HG03354 (cell line): ENCODE measurements around the gene LZTS2.
"Not testable (repeated sequence)": the region's sequence is repeated elsewhere in the genome, so short reads cannot be mapped to it uniquely, and the experiment has no call there.

ENCODE experiments used
- ATAC-seq: cut with Tn5 transposase; IDR thresholded peaks from one replicate; pipeline ENCODE4 v1.9.1; 2021; ENCODE audit warnings: mild to moderate bottlenecking; ENCODE audit not compliant: unreplicated experiment, poor library complexity, severe bottlenecking

The LZTS2 gene

DNA sequence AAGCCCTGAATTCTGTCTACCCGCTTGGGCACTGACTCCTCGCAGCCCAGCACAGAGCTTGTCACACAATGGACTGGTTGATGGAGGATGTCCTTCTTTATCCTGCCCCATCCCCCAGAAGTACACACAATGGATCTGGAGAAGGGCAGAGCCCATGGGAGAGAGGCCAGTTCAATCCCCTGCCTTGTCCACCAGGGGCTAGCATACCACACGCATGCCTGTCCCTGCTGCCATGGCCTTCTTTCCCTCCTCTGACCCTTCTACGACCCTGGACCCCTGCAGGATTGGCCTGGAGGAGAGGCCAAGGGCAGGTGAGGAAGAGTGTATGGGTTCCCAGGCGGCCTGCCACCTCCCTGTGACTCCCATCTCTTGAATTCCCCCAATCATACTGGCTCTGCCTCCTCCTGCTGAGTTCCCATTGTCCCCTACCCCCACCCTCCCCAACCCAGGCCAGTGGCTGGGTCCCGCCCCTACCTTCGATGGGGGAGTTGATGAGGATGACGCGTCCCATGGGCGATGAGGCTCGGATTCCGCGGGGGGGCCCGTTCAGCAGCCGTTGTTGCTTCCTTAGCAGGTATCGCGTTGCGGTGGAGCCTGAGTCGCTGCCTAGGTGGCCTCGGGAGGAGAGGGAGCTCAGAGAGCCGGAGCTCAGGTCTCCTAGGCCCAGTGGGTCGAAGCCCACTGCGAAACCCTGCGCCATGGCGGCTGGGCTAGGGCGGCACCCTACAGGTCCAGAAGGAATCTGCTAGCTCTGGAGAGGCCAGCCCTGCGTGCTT, 30.1 kb downstream of the LZTS2 start:
- ATAC-seq = no peak

DNA sequence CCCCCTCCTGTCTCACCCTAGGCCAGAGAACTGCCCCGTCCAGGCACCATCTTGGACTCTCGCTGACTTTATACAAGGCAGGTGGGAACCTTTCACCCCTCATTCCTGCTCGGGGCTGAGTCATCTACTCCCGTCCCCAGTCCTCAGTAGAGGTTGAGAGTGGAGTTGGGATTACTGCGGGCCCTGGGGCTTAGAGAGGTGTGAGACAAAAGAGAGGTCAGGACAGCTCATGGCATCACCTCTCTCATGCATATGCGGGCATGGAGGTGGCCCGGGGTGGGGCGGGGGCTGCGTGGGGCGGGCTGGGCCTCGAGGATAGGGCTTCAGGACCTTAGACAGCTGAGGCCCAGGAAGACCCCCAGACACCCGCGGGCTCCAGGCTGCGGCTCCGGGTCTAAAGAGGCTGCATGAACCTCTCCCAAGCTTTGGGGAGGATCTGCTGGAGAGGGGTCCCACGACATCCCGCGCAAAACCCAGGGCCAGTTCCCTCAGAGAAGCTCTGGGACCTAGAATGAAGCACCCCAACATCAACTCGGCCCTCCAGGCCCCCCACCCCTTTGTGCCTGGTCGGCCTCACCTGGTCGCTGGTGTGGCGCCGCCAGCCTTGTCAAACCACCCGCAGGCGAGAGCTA, 31.0 kb downstream of the LZTS2 start:
- no peak for ATAC-seq

DNA sequence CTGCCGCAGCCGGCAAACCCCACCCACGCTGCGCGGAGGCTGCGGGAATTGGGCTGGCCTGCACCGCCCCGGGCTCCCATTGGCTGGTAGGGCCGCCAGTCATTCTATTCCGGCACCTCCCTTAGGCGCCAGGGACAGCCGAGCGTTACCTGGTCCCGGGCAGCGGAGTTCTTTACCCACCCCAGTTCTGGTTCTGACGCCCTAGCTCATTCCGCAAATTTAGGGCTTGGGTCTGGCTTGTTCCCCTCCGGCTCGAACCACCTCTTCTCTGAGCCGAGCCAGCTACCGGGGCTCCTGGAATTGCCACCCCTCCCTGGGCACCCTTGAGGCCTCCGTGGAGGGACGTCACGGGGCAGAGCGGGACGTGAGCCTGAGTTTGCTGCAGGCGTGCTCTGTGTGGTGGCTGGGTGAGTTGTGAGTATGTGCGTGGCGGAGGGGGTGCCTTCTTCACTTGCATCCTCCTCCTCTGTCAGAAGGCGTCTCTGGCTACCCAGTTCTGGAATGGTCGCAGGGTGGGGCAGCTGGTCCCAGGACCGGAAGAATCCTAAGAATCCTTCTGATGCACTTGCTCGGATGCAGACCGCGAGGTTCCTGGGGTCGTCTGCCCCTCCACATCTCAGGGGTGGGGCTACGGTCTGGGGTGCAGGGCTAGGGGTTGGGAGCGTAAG, 31.7 kb downstream of the LZTS2 start, which contains the start of the genes PDZD7 and SFXN3:
Gene PDZD7, minus strand, starts transcription at position 2 of the 668 bp plus-strand sequence. CDS start 910 bp downstream, outside the sequence.
Gene SFXN3, plus strand, starts transcription at position 107 of the 668 bp plus-strand sequence. CDS start 3,461 bp downstream, outside the sequence.
- peak; percentile 91 for ATAC-seq

DNA sequence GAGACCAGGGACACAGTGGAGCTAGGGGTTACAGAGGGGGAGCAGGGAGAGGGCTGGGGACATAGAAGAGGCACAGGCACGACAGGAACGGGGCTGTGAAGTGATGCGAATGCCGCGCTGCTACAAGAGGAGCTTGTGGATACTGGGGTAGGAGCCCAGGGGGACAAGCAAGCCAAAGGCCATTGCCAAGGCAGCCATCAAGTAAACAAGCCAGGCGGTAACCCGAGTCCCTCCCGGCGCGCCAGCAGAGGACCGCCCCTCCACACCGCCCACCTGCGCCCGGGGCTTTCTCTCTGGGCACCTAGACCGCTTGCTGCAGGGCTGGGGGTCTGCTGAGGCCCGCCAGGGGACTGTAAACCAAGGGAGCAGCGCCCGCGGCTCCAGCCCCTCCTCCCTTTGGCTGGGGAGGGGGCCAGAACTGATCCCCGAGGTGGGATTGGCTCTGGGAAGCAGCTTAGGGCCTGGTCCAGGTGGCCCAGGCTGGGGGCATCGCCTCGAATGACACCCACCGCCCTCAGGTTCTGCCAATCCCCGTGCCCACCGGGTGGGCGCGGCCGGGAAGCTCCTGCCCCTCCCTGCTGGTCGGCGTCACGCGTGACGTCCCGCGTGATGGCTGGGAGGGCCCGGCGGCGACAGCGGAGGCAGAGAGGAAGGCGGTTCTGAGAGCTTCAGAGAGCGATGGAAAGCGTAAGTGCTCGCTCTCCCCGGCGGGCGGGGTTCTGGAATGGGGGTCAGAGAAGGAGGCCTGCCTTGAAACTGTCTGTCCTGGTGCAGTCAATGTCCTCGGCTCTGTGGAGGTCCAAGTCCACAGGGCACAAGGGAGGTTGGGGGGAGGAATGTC, 32.4 kb downstream of the LZTS2 start:
- ATAC-seq = peak; percentile 41

DNA sequence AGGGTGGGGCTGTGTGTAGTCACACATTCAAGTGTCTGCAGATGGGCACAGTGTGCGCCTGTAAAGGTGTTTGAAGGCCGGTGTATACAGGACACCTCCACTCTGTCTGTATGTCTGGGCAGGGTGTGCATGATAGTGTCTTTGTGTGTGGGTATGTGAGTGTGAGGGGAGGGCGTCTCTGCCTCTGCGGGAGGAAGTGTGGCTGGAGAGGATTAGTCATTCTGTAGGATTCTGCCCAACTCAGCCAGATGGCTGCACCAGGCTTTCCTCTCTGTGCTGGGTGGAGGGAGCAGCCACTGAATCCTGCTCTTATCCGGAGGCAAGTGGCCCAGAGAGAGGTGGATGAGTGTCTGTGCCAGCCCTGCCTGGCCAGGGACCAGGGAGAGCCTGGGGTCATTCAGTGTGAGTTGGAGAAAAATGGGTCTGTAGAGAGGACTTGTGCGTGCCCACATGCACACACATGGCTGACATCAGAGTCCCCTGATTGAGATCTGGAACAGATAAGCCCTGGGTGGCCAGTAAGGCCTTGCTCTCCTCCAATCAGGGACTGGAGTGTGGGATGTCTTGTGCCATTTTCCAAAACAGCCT, 33.1 kb downstream of the LZTS2 start:
- ATAC-seq = peak; percentile 17

DNA sequence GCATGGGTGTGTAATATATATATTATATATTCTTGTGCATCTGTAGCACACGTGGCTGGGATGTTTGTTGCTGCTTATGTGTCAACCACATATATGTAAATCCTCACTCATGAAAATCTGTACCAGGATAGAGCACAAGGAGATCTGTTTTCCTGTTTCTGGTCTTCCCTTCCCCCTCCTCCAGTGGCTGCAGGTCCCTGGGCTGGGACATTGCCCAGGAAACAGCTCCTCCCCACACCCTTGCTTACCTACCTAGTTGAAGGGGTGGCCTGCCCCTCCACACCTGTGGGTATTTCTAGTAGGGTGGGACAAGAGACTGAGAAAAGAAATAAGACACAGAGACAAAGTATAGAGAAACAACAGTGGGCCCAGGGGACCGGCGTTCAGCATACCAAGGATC, 33.7 kb downstream of the LZTS2 start:
- ATAC-seq = no peak

DNA sequence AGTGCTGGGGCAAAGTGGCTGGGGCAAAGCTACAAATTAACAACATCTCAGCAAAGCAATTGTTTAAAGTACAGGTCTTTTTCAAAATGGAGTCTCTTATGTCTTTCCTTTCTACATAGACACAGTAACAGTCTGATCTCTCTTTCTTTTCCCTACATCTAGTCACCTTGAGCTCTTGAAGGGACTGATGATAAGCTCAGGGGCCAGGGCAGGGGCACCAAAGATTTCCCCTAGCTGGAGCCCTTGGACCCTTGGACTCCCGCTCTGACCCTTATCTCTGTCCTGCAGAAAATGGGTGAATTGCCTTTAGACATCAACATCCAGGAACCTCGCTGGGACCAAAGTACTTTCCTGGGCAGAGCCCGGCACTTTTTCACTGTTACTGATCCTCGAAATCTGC, 34.8 kb downstream of the LZTS2 start:
- ATAC-seq = not testable (repeated sequence)

DNA sequence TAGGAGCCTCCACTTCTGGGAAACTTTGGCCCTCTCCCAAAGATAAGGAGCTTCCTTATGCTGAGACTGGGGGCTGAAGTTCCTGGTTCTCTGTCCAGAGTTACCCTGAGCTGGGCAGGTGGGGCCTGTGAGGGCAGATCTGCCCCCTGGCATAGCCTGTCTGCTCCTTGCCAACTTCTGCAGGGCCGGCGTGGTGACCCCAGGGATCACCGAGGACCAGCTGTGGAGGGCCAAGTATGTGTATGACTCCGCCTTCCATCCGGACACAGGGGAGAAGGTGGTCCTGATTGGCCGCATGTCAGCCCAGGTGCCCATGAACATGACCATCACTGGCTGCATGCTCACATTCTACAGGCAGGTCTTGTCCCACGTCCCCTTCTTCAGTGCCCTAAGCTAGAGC, 35.7 kb downstream of the LZTS2 start:
- no peak for ATAC-seq

DNA sequence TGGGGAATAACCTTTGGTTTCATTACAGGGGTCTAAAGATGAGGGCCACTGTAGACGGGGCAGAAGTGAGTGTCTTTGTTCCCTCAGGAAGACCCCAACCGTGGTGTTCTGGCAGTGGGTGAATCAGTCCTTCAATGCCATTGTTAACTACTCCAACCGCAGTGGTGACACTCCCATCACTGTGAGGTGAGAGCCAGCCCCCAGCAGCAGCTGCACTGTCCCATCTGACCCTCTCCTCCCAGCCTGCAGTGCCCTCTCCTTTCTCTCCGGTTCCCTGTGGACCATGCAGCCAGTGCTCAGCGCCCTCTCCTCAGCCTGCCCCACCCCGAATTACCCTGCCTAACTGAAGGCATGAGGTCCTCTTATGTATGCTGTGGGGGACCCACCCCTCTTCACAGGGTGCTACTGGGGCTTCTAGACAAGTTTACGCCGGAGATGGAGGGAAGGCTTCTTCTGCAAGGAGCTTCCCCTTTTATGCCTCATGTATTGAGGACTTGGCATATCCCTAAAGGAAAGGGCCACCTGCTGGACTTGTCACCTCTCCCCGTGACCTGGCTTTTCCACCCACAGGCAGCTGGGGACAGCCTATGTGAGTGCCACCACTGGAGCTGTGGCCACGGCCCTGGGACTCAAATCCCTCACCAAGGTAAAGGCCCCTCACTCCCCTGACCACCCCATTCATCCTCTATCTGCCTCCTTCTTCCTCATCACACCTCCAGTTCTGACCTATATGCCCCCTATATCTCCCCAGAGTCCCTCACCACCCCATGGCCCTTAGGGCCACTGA, 36.5 kb downstream of the LZTS2 start:
- ATAC-seq = no peak

DNA sequence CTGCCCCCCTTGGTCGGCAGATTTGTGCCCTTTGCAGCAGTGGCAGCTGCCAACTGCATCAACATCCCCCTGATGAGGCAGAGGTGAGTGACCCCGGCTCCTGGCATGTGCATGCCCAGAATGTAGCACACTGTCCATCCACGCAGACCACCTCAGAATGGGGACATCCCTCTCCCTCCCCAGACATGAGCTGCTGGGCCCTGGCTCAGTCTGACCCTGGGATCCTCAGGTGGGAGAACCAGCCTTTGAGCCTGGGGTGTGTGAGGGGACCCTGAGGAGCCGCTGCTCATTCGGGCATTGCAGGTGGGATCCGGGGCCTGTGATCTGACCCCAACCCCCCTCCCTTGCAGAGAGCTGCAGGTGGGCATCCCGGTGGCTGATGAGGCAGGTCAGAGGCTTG, 37.1 kb downstream of the LZTS2 start:
- ATAC-seq = no peak

DNA sequence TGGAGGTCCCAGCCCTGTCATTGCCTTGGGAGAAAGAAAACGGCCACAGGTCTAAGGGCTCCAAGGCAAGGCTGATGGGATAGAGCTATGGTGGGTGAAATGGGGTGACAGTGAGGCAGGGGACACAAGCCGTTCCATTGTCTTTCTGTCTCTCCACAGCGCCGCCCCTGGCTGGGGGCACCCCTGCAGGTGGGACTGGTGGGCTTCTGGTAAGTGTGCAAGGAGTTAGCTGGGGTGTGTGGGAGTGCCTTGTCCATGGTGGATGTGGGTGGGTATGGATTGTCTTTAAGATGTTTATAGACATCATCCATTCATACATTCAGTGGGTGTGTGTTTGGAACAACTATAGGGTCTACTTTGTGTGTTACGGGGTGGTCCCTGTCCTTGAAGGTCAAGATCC, 38.9 kb downstream of the LZTS2 start:
- ATAC-seq = no peak

DNA sequence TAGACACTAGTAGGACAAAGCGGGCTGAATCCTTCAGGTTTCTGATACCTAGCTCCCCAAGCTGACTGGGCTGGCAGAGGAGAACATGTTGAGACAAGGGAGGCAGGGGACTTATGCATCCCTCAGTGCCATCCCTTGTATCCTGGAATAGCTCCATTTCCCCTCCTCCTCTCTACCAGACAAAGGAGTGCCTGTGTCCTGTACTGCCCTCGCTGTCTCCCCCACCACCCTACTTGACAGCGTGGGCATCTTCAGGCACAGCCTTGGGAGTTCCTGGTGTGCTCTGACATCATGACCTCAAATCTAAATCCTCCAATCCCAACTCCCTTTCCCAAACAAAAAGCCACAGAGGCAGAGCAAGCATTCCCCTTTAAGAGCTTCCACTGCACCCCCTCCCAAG, 40.5 kb downstream of the LZTS2 start:
- no peak for ATAC-seq

DNA sequence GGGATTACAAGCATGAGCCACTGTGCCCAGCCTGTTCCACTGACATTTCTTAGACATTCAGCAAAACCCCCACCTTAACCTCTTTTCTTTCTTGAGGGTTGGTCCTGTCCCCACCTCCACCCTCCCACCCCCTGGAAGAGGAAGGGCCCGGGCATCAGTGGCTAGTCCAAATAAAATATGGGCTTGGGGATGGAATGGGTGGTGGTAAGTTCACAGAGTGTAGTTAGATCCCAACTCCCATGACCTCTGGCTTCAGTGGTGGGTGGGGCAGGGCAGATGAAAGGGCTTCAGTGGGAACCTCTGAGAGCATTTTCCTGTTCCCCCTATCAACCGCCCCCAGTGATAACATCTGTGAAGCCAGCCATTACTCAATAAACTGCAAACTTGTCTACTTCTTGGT, 41.2 kb downstream of the LZTS2 start:
- ATAC-seq = no peak

DNA sequence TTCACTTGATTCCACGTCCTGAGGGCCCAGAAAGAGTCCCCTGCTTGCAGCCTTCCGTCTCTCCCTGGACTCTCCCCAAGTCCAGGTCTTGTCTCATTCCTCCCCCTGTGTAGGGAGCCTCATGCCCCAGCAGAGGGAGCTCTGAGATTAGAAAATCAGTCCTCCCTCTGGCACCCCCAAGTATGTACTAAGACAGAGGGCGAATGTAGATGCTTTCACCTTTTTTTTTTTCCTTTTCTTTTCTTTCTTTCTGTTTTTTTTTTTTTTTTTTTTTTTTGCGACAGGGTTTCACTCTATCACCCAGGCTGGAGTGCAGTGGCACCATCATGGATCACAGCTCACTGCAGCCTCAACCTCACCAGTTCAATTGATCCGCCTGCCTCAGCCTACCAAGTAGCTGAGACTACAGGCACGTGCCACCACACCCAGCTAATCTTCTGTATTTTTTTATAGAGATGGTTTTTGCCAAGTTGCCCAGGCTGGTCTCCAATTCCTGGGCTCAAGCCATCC, 41.7 kb downstream of the LZTS2 start:
- peak; percentile 69 for ATAC-seq

DNA sequence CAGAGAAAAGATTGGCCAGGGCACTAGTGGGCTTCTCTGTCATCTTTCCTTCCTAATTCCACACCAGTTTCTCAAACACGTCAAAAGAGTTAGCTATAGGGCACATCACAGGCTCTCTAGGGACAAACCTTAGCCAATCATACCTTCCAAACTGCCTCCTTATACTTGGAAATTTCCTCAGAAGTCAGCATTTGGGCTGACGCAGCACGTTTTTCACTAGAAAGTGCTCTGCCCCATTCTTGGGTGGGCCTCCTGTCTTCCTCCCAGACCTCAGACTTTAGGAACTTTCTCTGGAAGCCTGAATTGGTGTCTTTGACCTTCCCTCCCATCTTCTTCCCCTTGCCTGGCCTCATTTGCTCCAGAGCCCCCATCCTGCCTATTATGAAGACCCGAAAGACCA, 42.5 kb downstream of the LZTS2 start:
- no peak for ATAC-seq

DNA sequence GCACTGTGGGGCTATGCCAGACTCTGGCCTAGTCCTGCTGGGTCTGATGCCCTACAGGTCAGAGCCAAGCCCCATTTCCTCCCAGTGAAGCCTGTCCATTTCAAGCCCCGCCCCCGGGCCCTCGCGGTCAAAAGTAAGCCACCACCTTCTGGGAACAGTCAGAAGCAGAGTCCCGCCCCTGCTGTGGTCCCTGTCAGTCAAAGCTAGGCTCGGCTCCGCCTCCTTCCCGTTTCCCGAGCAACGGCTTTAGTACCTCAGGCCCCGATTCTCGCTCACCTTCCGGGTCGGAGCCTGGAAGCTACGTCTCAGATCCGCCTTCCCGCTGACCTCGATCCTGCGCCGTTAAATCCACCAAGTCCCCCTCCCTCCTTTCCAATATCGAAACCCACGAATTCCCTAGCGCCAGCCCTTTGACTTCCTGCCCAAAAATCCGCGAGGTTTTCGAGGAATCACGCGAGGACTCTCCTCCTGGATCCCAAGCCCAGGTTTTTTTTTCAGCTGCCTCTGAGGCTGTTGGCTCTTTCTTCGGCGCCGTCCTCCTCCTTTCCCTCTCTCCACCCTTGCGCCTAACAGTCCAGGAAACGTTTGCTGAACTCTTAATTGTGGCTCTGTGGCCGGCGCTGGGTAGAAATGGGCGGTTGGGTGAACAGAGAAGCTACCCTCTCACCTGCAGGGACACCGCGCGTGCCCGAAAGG, 43.2 kb downstream of the LZTS2 start:
- ATAC-seq = peak; percentile 96

DNA sequence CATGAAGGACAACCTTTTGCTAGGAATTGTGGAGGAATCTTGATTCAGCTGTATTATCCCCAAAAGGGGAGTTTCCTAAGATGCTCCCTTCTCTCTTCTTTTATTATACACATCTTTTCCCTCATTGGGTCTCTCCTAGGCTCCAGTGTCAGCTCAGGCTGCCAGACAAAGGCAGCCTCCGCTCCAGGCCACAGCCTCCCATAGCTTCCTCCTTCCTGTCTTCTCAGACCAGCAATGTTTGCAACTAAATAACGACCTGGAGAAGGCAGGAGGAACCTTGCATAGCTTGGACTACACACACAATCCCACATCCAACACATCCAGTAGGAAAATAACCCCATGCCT, 43.7 kb downstream of the LZTS2 start:
- ATAC-seq = no peak

DNA sequence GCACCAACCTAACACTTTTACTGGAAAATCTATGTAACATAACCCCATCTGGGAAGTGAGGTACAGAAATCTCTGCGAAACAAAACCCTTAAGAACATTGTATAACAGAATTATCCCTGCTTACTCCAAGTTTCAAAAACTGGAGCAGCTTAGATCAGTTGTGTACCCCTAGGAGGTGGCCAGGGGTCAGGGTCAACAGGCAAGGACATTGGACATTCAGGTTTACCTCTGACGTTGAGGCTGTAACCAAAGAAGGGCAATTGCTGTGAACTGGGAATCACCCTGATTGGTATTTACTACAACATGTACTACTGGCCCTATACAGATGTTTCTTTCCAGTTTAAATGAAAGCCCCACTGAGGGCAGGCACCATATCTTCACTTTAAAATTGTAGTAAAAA, 44.5 kb downstream of the LZTS2 start:
- ATAC-seq = no peak
